GM12878 (cell line): Measurements from ENCODE around the gene MAN2B1.

Experiments used
- LARP7 ChIP-seq: fragments of 450-650 bp; IDR thresholded peaks from 2 replicates; pipeline ENCODE4 v1.6.1; 2017; ENCODE audit warnings: mild to moderate bottlenecking
- MXI1 ChIP-seq: fragments of 150-350 bp; IDR thresholded peaks from 2 replicates; pipeline ENCODE4 v1.6.1; 2011; ENCODE audit warnings: low read depth, mild to moderate bottlenecking, inconsistent platforms, low read length, improper control_type of control experiment
- NFXL1 ChIP-seq: fragments of 450-650 bp; IDR thresholded peaks from 2 replicates; pipeline ENCODE4 v1.6.1; 2017; ENCODE audit warnings: antibody characterized with exemption, mild to moderate bottlenecking, borderline replicate concordance
- POLR2AphosphoS5 ChIP-seq: IDR thresholded peaks from 2 replicates; pipeline ENCODE4 v1.6.1; 2011; ENCODE audit warnings: mild to moderate bottlenecking, low read length, inconsistent platforms
- RELA ChIP-seq: fragments of 450-650 bp; IDR thresholded peaks from 2 replicates; pipeline ENCODE4 v1.8.0; 2014; ENCODE audit warnings: borderline replicate concordance; ENCODE audit not compliant: partially characterized antibody
- SRF ChIP-seq, 2 experiments: IDR thresholded peaks; 2 replicates each; pipeline ENCODE4 v1.6.1; 2011; ENCODE audit warnings: low read depth in 2 of 2, low read length in 2 of 2, mild to moderate bottlenecking in 1 of 2, moderate library complexity in 1 of 2
- ZNF274 ChIP-seq: IDR thresholded peaks from one replicate; pipeline ENCODE4 v1.8.0; 2011; ENCODE audit not compliant: insufficient read length, insufficient read depth
- TF ChIP-seq, protein P1 (sequence below): fragments of 450-650 bp; IDR thresholded peaks from 2 replicates; pipeline ENCODE4 v1.6.1; 2017; ENCODE audit warnings: mild to moderate bottlenecking
- TF ChIP-seq, protein P2 (sequence below), 3 experiments: IDR thresholded peaks in 2 of 3; conservative IDR thresholded peaks in 1 of 3; 2 replicates each; pipeline ENCODE4 v1.5.1; 2011; ENCODE audit warnings: low read depth in 3 of 3, low read length in 3 of 3, mild to moderate bottlenecking in 3 of 3, control low read depth in 2 of 3, moderate library complexity in 2 of 3, inconsistent platforms in 1 of 3, mixed read lengths in 1 of 3; ENCODE audit not compliant: control insufficient read depth in 2 of 3, insufficient read depth in 1 of 3; ENCODE audit errors: extremely low read depth in 1 of 3
- TF ChIP-seq, protein P3 (sequence below): IDR thresholded peaks from 2 replicates; pipeline ENCODE4 v1.6.1; 2012; ENCODE audit warnings: low read depth, low read length, improper control_type of control experiment

DNA sequence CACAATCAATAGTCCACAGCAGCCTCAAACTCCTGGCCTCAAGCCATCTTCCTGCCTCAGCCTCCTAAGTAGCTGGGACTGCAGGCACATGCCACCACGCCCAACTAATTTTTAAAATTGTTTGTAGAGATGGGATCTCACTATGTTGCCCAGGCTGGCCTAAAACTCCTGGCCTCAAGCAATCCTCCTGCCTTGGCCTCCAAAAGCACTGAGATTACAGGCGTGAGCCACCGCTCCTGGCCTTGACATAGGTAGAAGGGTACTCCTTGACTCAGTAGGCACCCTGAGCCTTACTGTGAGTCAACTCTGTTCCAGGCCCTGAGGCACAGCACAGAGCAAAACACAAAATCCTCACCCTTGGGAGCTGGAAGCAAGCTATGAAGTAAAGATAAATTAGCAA lies 49.4 kb upstream of the MAN2B1 start:
- TF ChIP-seq, protein P1, sequence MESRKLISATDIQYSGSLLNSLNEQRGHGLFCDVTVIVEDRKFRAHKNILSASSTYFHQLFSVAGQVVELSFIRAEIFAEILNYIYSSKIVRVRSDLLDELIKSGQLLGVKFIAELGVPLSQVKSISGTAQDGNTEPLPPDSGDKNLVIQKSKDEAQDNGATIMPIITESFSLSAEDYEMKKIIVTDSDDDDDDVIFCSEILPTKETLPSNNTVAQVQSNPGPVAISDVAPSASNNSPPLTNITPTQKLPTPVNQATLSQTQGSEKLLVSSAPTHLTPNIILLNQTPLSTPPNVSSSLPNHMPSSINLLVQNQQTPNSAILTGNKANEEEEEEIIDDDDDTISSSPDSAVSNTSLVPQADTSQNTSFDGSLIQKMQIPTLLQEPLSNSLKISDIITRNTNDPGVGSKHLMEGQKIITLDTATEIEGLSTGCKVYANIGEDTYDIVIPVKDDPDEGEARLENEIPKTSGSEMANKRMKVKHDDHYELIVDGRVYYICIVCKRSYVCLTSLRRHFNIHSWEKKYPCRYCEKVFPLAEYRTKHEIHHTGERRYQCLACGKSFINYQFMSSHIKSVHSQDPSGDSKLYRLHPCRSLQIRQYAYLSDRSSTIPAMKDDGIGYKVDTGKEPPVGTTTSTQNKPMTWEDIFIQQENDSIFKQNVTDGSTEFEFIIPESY, result no peak
- TF ChIP-seq ZNF274 (no peak), NFXL1 (no peak), LARP7 (no peak), POLR2AphosphoS5 (no peak), RELA (no peak), SRF (IDR thresholded peaks at IDR 0.05; ENCODE audit: low read depth in 2 of 2, low read length in 2 of 2) (no peak), MXI1 (no peak)
- TF ChIP-seq, protein P2, sequence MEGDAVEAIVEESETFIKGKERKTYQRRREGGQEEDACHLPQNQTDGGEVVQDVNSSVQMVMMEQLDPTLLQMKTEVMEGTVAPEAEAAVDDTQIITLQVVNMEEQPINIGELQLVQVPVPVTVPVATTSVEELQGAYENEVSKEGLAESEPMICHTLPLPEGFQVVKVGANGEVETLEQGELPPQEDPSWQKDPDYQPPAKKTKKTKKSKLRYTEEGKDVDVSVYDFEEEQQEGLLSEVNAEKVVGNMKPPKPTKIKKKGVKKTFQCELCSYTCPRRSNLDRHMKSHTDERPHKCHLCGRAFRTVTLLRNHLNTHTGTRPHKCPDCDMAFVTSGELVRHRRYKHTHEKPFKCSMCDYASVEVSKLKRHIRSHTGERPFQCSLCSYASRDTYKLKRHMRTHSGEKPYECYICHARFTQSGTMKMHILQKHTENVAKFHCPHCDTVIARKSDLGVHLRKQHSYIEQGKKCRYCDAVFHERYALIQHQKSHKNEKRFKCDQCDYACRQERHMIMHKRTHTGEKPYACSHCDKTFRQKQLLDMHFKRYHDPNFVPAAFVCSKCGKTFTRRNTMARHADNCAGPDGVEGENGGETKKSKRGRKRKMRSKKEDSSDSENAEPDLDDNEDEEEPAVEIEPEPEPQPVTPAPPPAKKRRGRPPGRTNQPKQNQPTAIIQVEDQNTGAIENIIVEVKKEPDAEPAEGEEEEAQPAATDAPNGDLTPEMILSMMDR (IDR thresholded peaks at IDR 0.05 in 2 of 3, conservative IDR thresholded peaks at IDR 0.05 in 1 of 3; ENCODE audit: control insufficient read depth in 2 of 3, extremely low read depth in 1 of 3, insufficient read depth in 1 of 3, low read depth in 3 of 3, low read length in 3 of 3), result no peak
- TF ChIP-seq, protein P3, sequence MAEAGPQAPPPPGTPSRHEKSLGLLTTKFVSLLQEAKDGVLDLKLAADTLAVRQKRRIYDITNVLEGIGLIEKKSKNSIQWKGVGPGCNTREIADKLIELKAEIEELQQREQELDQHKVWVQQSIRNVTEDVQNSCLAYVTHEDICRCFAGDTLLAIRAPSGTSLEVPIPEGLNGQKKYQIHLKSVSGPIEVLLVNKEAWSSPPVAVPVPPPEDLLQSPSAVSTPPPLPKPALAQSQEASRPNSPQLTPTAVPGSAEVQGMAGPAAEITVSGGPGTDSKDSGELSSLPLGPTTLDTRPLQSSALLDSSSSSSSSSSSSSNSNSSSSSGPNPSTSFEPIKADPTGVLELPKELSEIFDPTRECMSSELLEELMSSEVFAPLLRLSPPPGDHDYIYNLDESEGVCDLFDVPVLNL, result no peak
